SU-DHL-6 (cell line): ENCODE data around the gene MITD1.

Source experiments
- EZH2phosphoT487 ChIP-seq: fragments of 200-600 bp; sonication (generic), shearing (Covaris generic); conservative IDR thresholded peaks from 2 replicates; pipeline ENCODE4 v1.6.1; 2018; ENCODE audit warnings: mild to moderate bottlenecking, antibody characterized with exemption, low read length, moderate library complexity, mixed read lengths
- TF ChIP-seq, protein P1 (sequence below): fragments of 200-600 bp; sonication (generic); IDR thresholded peaks from one replicate; pipeline ENCODE4 v1.5.1; 2017; ENCODE audit warnings: antibody characterized with exemption, mild to moderate bottlenecking, low read length, moderate library complexity; ENCODE audit not compliant: insufficient read depth, poor library complexity, severe bottlenecking

DNA sequence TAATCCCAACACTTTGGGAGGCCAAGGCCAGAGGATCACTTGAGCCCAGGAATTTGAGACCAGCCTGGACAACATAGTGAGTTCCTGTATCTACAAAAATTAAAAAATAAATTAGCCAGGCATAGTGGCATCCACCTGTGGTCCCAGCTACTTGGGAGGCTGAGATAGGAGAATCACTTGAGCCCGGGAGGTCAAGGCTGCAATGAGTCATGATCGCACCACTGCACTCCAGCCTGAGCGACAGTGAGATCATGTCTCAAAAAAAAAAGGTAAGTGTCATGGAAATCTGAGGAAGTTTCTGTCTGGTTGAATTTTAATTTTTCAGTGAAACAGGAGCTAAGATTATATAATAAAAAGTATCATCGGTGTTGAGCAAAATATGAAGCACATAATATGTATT lies 41.9 kb downstream of the MITD1 start:
- TF ChIP-seq, protein P1, sequence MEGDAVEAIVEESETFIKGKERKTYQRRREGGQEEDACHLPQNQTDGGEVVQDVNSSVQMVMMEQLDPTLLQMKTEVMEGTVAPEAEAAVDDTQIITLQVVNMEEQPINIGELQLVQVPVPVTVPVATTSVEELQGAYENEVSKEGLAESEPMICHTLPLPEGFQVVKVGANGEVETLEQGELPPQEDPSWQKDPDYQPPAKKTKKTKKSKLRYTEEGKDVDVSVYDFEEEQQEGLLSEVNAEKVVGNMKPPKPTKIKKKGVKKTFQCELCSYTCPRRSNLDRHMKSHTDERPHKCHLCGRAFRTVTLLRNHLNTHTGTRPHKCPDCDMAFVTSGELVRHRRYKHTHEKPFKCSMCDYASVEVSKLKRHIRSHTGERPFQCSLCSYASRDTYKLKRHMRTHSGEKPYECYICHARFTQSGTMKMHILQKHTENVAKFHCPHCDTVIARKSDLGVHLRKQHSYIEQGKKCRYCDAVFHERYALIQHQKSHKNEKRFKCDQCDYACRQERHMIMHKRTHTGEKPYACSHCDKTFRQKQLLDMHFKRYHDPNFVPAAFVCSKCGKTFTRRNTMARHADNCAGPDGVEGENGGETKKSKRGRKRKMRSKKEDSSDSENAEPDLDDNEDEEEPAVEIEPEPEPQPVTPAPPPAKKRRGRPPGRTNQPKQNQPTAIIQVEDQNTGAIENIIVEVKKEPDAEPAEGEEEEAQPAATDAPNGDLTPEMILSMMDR = no peak
- no peak for TF ChIP-seq EZH2phosphoT487
